H9 (cell line): ENCODE data around the gene FBXW9. TPM values are rescaled to one million over a fixed set of nuclear protein-coding genes. Genes with fewer than 3 reads are reported as not detected.

Experiments
- DNase-seq: peaks from one replicate; pipeline ENCODE4 v3.0.0-alpha.2; 2017
- H2AFZ ChIP-seq: one replicate; pipeline ENCODE4 v1.6.1; 2013; ENCODE audit warnings: mild to moderate bottlenecking, low read length, control low read depth, moderate library complexity
- H2AK5ac ChIP-seq: 2 replicates; pipeline ENCODE4 v1.6.1; 2013; ENCODE audit warnings: low read length, control low read depth, mixed read lengths; ENCODE audit not compliant: insufficient read length
- H2BK120ac ChIP-seq: one replicate; pipeline ENCODE4 v1.6.1; 2013; ENCODE audit warnings: low read depth, mild to moderate bottlenecking, low read length, control low read depth, inconsistent platforms; ENCODE audit not compliant: poor library complexity, severe bottlenecking
- H2BK12ac ChIP-seq: 2 replicates; pipeline ENCODE4 v1.6.1; 2013; ENCODE audit warnings: low read length, control low read depth, mixed read lengths, low read depth; ENCODE audit not compliant: insufficient read length
- H2BK15ac ChIP-seq: 2 replicates; pipeline ENCODE4 v1.6.1; 2013; ENCODE audit warnings: low read depth, low read length, control low read depth
- H2BK20ac ChIP-seq: one replicate; pipeline ENCODE4 v1.6.1; 2013; ENCODE audit warnings: low read depth, mild to moderate bottlenecking, low read length, control low read depth, inconsistent platforms; ENCODE audit not compliant: poor library complexity, severe bottlenecking
- H2BK5ac ChIP-seq: 2 replicates; pipeline ENCODE4 v1.6.1; 2013; ENCODE audit warnings: low read length, control low read depth, mixed read lengths; ENCODE audit not compliant: insufficient read length
- H3K14ac ChIP-seq: 2 replicates; pipeline ENCODE4 v1.6.1; 2013; ENCODE audit warnings: low read length, control low read depth; ENCODE audit not compliant: insufficient read depth
- H3K18ac ChIP-seq: 2 replicates; pipeline ENCODE4 v1.6.1; 2013; ENCODE audit warnings: low read depth, mild to moderate bottlenecking, mixed read lengths, low read length, control low read depth; ENCODE audit not compliant: insufficient read length
- H3K23ac ChIP-seq: 2 replicates; pipeline ENCODE4 v1.6.1; 2013; ENCODE audit warnings: low read length, control low read depth, mixed read lengths, low read depth; ENCODE audit not compliant: insufficient read length
- H3K23me2 ChIP-seq: 2 replicates; pipeline ENCODE4 v1.6.1; 2013; ENCODE audit warnings: low read depth, mild to moderate bottlenecking, mixed read lengths, low read length, control low read depth; ENCODE audit not compliant: insufficient read length, poor library complexity, severe bottlenecking
- H3K27ac ChIP-seq: 2 replicates; pipeline ENCODE4 v1.5.1; 2013; ENCODE audit warnings: low read length, control low read depth, mixed read lengths, low read depth; ENCODE audit not compliant: insufficient read length
- H3K27me3 ChIP-seq: 2 replicates; pipeline ENCODE4 v1.6.1; 2013; ENCODE audit warnings: low read length, control low read depth, inconsistent platforms; ENCODE audit not compliant: insufficient read depth
- H3K4ac ChIP-seq: 2 replicates; pipeline ENCODE4 v1.6.1; 2013; ENCODE audit warnings: low read depth, mild to moderate bottlenecking, control low read depth, inconsistent platforms, low read length, moderate library complexity
- H3K4me1 ChIP-seq: 2 replicates; pipeline ENCODE4 v1.6.1; 2013; ENCODE audit warnings: low read length, control low read depth, inconsistent platforms; ENCODE audit not compliant: insufficient read depth
- H3K4me2 ChIP-seq: 2 replicates; pipeline ENCODE4 v1.6.1; 2013; ENCODE audit warnings: low read length, control low read depth, mixed read lengths; ENCODE audit not compliant: insufficient read length, insufficient read depth
- H3K56ac ChIP-seq: 2 replicates; pipeline ENCODE4 v1.6.1; 2013; ENCODE audit warnings: low read depth, mild to moderate bottlenecking, mixed read lengths, low read length, control low read depth; ENCODE audit not compliant: insufficient read length
- H3K79me1 ChIP-seq: 2 replicates; pipeline ENCODE4 v1.6.1; 2013; ENCODE audit warnings: low read depth, mild to moderate bottlenecking, moderate library complexity, low read length, control low read depth, inconsistent platforms; ENCODE audit not compliant: insufficient read depth, poor library complexity, severe bottlenecking
- H3K79me2 ChIP-seq: 2 replicates; pipeline ENCODE4 v1.6.1; 2013; ENCODE audit warnings: low read length, control low read depth, inconsistent platforms; ENCODE audit not compliant: insufficient read depth
- H3K9ac ChIP-seq: 2 replicates; pipeline ENCODE4 v1.6.1; 2013; ENCODE audit warnings: low read length, control low read depth, mixed read lengths; ENCODE audit not compliant: insufficient read length; ENCODE audit errors: extremely low read depth
- H3K9me3 ChIP-seq: one replicate; pipeline ENCODE4 v1.6.1; 2013; ENCODE audit warnings: low read depth, low read length, inconsistent platforms; ENCODE audit not compliant: control insufficient read depth
- H3T11ph ChIP-seq: one replicate; pipeline ENCODE4 v1.6.1; 2013; ENCODE audit warnings: mild to moderate bottlenecking, low read length, control low read depth, inconsistent platforms
- H4K20me1 ChIP-seq: one replicate; pipeline ENCODE4 v1.6.1; 2013; ENCODE audit not compliant: control insufficient read depth, insufficient read length, insufficient read depth
- H4K5ac ChIP-seq: 2 replicates; pipeline ENCODE4 v1.6.1; 2013; ENCODE audit warnings: low read depth, mild to moderate bottlenecking, mixed read lengths, low read length, control low read depth; ENCODE audit not compliant: insufficient read length
- H4K8ac ChIP-seq: replicated peaks from 2 replicates; pipeline ENCODE4 v1.6.1; 2013; ENCODE audit warnings: low read length, control low read depth, mixed read lengths, low read depth; ENCODE audit not compliant: insufficient read length
- H4K91ac ChIP-seq: 2 replicates; pipeline ENCODE4 v1.6.1; 2013; ENCODE audit warnings: low read depth, mild to moderate bottlenecking, moderate library complexity, mixed read lengths, low read length, control low read depth; ENCODE audit not compliant: insufficient read length
- H3K27ac Mint-ChIP-seq, 3 experiments: 2 replicates in 2 of 3; 3 replicates in 1 of 3; pipeline ENCODE4 v1.8.0; 2020 to 2021; ENCODE audit warnings: mixed read lengths in 3 of 3, mild to moderate bottlenecking in 1 of 3, moderate library complexity in 1 of 3
- H3K27me3 Mint-ChIP-seq: 2 replicates; pipeline ENCODE4 v1.8.0; 2021; ENCODE audit warnings: low read depth, mild to moderate bottlenecking, moderate library complexity, mixed read lengths
- H3K36me3 Mint-ChIP-seq, 3 experiments: 2 replicates in 2 of 3; 3 replicates in 1 of 3; pipeline ENCODE4 v1.8.0; 2020 to 2021; ENCODE audit warnings: low read depth in 3 of 3, mixed read lengths in 3 of 3; ENCODE audit not compliant: insufficient read depth in 1 of 3
- H3K4me1 Mint-ChIP-seq, 2 experiments: 2 replicates each; pipeline ENCODE4 v1.8.0; 2020; ENCODE audit warnings: mixed read lengths in 2 of 2
- H3K4me3 Mint-ChIP-seq, 2 experiments: 2 replicates in 1 of 2; 3 replicates in 1 of 2; pipeline ENCODE4 v1.8.0; 2020 to 2021; ENCODE audit warnings: mild to moderate bottlenecking in 2 of 2, mixed read lengths in 2 of 2, moderate library complexity in 1 of 2
- H3K9me3 Mint-ChIP-seq, 2 experiments: 2 replicates in 1 of 2; 3 replicates in 1 of 2; pipeline ENCODE4 v1.8.0; 2020; ENCODE audit warnings: mild to moderate bottlenecking in 2 of 2, mixed read lengths in 2 of 2, moderate library complexity in 1 of 2
- CTCF ChIP-seq: fragments of 200-600 bp; sonication (generic); conservative IDR thresholded peaks from 3 replicates; pipeline ENCODE4 v1.8.0; 2021; ENCODE audit warnings: antibody characterized with exemption, mild to moderate bottlenecking
- WGBS: extraction: QIAGEN DNeasy Blood & Tissue Kit; methylation state at CpG from one replicate; pipeline ENCODE4 v1.1.7; 2013; ENCODE audit warnings: missing lambda C conversion rate, low lambda C conversion rate, mixed read lengths; ENCODE audit not compliant: insufficient read length; ENCODE audit errors: extremely low coverage; 5-methylcytosine and 5-hydroxymethylcytosine counted together
- total RNA-seq: library from RNA; stranded (reverse); gene quantifications from 2 replicates; pipeline ENCODE4 v1.2.1, GENCODE V29; 2021

Gene FBXW9
- total RNA-seq, 1 experiment from 2014 or later = 11.7 TPM

- H4K91ac ChIP-seq = no peak overlapping the region
- H2BK12ac ChIP-seq = no peak overlapping the region
- no peak overlapping the region for H4K8ac ChIP-seq
- no peak overlapping the region for H3K4ac ChIP-seq
- no peak overlapping the region for H2BK20ac ChIP-seq
- no peak overlapping the region for H2AFZ ChIP-seq
- no peaks in the 10 kb centered on the region for H4K20me1 ChIP-seq
- no peak overlapping the region; a peak in 1 of 5 replicates for H3K4me3 Mint-ChIP-seq
- H3K14ac ChIP-seq = no peak overlapping the region
- H3K9me3 Mint-ChIP-seq = peaks cover 0 to 5% of the 10 kb centered on the region in 2 experiments; a peak in 3 of 5 replicates
- peaks cover 2% of the 10 kb centered on the region; the same call in 1 of the 2 replicates for H3K27me3 Mint-ChIP-seq
- H4K5ac ChIP-seq = no peak overlapping the region
- no peak overlapping the region for H3K4me2 ChIP-seq
- no peaks in the 10 kb centered on the region for H3K9me3 ChIP-seq
- no peaks in the 10 kb centered on the region for H3K27me3 ChIP-seq
- H3K9ac ChIP-seq = no peak overlapping the region
- H3K79me1 ChIP-seq = no peaks in the 10 kb centered on the region
- no peak overlapping the region for H3K56ac ChIP-seq
- no peak overlapping the region for H3T11ph ChIP-seq
- H3K36me3 Mint-ChIP-seq = peaks cover 8 to 17% (median 14%) of the 10 kb centered on the region in 3 experiments
- H3K23ac ChIP-seq = no peak overlapping the region
- DNase-seq = peak; percentile 92
- WGBS = no CpG with 5 or more reads among the region's 31 CpGs
- no peak overlapping the region for H2BK15ac ChIP-seq
- H3K27ac ChIP-seq = no peak overlapping the region
- no peak overlapping the region for H2BK120ac ChIP-seq
- no peaks in the 10 kb centered on the region for H3K4me1 ChIP-seq
- no peak overlapping the region for H3K18ac ChIP-seq
- H3K23me2 ChIP-seq = no peaks in the 10 kb centered on the region
- no peak overlapping the region for H2AK5ac ChIP-seq
- no peak for TF ChIP-seq CTCF
- peak overlapping the region in 1 of 3 experiments; percentile 91; a peak in 1 of 7 replicates for H3K27ac Mint-ChIP-seq
- peaks cover 0 to 2% of the 10 kb centered on the region in 2 experiments; a peak in 1 of 4 replicates for H3K4me1 Mint-ChIP-seq
- no peak overlapping the region for H2BK5ac ChIP-seq
- no peaks in the 10 kb centered on the region for H3K79me2 ChIP-seq
Measured at GRCh38 chr19:12647490-12648071, 48.9 kb downstream of the FBXW9 start.
